Fibroblast of lung (primary cell): Measurements from ENCODE around the gene ADPRH.

Experiments
- EZH2 ChIP-seq: IDR thresholded peaks from 2 replicates; pipeline ENCODE4 v1.5.1; 2012; ENCODE audit warnings: low read length, control low read depth, mild to moderate bottlenecking; ENCODE audit errors: missing control alignments
- TF ChIP-seq, protein P1 (sequence below), 2 donors: IDR thresholded peaks in 1 of 2; conservative IDR thresholded peaks in 1 of 2; 1 replicate in 1 of 2; 2 replicates in 1 of 2; pipeline ENCODE4 v1.5.1; 2011 to 2012; ENCODE audit warnings: low read length in 2 of 2, control low read depth in 1 of 2, inconsistent platforms in 1 of 2, low read depth in 1 of 2, mild to moderate bottlenecking in 1 of 2

DNA sequence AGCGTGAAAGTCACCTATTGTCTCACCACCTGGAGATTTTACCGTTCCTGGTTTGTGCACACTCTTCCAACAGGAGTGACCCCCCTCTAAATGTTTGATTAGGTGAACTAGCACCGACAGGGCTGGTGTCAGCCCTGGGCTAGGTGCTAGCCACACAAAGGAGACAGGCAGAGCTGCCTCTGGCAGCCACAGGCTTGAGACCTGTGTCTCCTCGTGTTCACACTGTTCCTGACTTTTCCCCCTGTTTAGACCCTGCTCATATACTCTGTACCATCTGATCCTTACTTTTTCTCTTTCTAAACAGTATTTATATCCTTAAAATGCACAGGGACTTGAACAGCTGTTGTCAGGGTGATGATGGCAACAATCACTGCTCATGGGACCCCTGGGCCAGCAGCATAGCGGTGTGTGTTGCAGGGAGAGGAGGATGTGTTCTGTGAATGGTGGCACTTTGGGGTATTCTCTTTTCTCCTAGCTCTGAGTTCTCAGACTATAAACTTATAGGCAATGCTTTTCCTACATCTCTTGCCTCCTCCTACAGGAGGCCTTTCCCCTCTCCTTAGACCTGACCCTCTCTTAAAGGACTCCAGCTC, 25.4 kb upstream of the ADPRH start:
- TF ChIP-seq, protein P1, sequence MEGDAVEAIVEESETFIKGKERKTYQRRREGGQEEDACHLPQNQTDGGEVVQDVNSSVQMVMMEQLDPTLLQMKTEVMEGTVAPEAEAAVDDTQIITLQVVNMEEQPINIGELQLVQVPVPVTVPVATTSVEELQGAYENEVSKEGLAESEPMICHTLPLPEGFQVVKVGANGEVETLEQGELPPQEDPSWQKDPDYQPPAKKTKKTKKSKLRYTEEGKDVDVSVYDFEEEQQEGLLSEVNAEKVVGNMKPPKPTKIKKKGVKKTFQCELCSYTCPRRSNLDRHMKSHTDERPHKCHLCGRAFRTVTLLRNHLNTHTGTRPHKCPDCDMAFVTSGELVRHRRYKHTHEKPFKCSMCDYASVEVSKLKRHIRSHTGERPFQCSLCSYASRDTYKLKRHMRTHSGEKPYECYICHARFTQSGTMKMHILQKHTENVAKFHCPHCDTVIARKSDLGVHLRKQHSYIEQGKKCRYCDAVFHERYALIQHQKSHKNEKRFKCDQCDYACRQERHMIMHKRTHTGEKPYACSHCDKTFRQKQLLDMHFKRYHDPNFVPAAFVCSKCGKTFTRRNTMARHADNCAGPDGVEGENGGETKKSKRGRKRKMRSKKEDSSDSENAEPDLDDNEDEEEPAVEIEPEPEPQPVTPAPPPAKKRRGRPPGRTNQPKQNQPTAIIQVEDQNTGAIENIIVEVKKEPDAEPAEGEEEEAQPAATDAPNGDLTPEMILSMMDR (conservative IDR thresholded peaks at IDR 0.05 in 1 of 2, IDR thresholded peaks at IDR 0.05 in 1 of 2; ENCODE audit: low read depth in 1 of 2, low read length in 2 of 2), result no peak
- TF ChIP-seq EZH2, result no peak
